Endodermal cell (in vitro differentiated cells): Measurements from ENCODE around the gene GFM1. TPM values are rescaled to one million over a fixed set of nuclear protein-coding genes. Genes with fewer than 3 reads are reported as not detected.
A peak's percentile ranks its signal among the peaks of the same experiment; 100 is the strongest.

ENCODE experiments used
- DNase-seq: peaks from one replicate; pipeline ENCODE4 v3.0.0-alpha.2; 2017
- H3K27ac ChIP-seq: 2 replicates; pipeline ENCODE4 v1.5.1; 2013; ENCODE audit warnings: mild to moderate bottlenecking, low read depth, low read length, moderate library complexity
- H3K27me3 ChIP-seq: 2 replicates; pipeline ENCODE4 v1.6.1; 2013; ENCODE audit warnings: mild to moderate bottlenecking, low read length, moderate library complexity; ENCODE audit not compliant: insufficient read depth, control insufficient read depth, poor library complexity, severe bottlenecking
- H3K36me3 ChIP-seq: 2 replicates; pipeline ENCODE4 v1.7.0; 2013; ENCODE audit warnings: mild to moderate bottlenecking, low read length, moderate library complexity; ENCODE audit not compliant: control insufficient read depth, insufficient read depth
- H3K4me1 ChIP-seq: one replicate; pipeline ENCODE4 v1.7.0; 2013; ENCODE audit warnings: low read length; ENCODE audit not compliant: control insufficient read depth, insufficient read depth
- H3K4me3 ChIP-seq: 2 replicates; pipeline ENCODE4 v1.5.1; 2013; ENCODE audit warnings: mild to moderate bottlenecking, low read length, moderate library complexity
- H3K9ac ChIP-seq: 2 replicates; pipeline ENCODE4 v1.6.1; 2013; ENCODE audit warnings: mild to moderate bottlenecking, low read length, moderate library complexity; ENCODE audit not compliant: poor library complexity, severe bottlenecking; ENCODE audit errors: extremely low read depth
- H3K9me3 ChIP-seq: 2 replicates; pipeline ENCODE4 v1.6.1; 2013; ENCODE audit warnings: mild to moderate bottlenecking, low read length, moderate library complexity; ENCODE audit not compliant: control insufficient read depth
- H3K27ac Mint-ChIP-seq: 2 replicates; pipeline ENCODE4 v1.8.0; 2020; ENCODE audit warnings: mixed read lengths
- H3K27me3 Mint-ChIP-seq: 2 replicates; pipeline ENCODE4 v1.8.0; 2021; ENCODE audit warnings: mild to moderate bottlenecking, mixed read lengths; ENCODE audit not compliant: insufficient read depth
- H3K36me3 Mint-ChIP-seq: 2 replicates; pipeline ENCODE4 v1.8.0; 2020; ENCODE audit warnings: low read depth, mixed read lengths
- H3K4me1 Mint-ChIP-seq: 2 replicates; pipeline ENCODE4 v1.8.0; 2020; ENCODE audit warnings: mixed read lengths
- H3K4me3 Mint-ChIP-seq: 2 replicates; pipeline ENCODE4 v1.8.0; 2020; ENCODE audit warnings: mild to moderate bottlenecking, moderate library complexity, mixed read lengths
- H3K9me3 Mint-ChIP-seq: 2 replicates; pipeline ENCODE4 v1.8.0; 2020; ENCODE audit warnings: mild to moderate bottlenecking, mixed read lengths
- CTCF ChIP-seq: fragments of 200-600 bp; sonication (generic); conservative IDR thresholded peaks from 2 replicates; pipeline ENCODE4 v1.5.0; 2021; ENCODE audit warnings: antibody characterized with exemption, mild to moderate bottlenecking
- WGBS, 2 experiments: methylation state at CpG; one replicate each; pipeline versions ENCODE4 v1.1.5 to v1.1.7; 2013; ENCODE audit warnings: missing lambda C conversion rate in 2 of 2, mixed read lengths in 1 of 2; ENCODE audit not compliant: insufficient coverage in 1 of 2, insufficient read length in 1 of 2; 5-methylcytosine and 5-hydroxymethylcytosine counted together
- total RNA-seq, 2 donors: library from RNA; stranded (reverse); fragmentation: NEBNext Ultra II Directional in 1 of 2; extraction: Animal tissue kit (Norgen Biotek cat#: 25700) in 1 of 2; gene quantifications; 2 replicates in 1 of 2; 3 replicates in 1 of 2; pipeline ENCODE4 v1.2.1, GENCODE V29; 2021

GFM1 gene
- total RNA-seq, 2 donors from 2014 or later: 29.4 to 37.4 TPM

GRCh38 chr3:158727206-158728060 is 83.1 kb downstream of the GFM1 start:
- no peak overlapping the region for H3K27ac Mint-ChIP-seq
- peaks cover 18% of the 10 kb centered on the region for H3K27me3 Mint-ChIP-seq

GRCh38 chr3:158728061-158728377 is 83.7 kb downstream of the GFM1 start:
- no peak overlapping the region for H3K4me3 ChIP-seq
- Mint-ChIP-seq H3K4me3 (no peak overlapping the region), H3K36me3 (no peaks in the 10 kb centered on the region), H3K9me3 (no peaks in the 10 kb centered on the region), H3K27ac (no peak overlapping the region), H3K4me1 (peaks cover 4% of the 10 kb centered on the region), H3K27me3 (peaks cover 23% of the 10 kb centered on the region)
- H3K27me3 ChIP-seq: peaks cover 22% of the 10 kb centered on the region
- no peak overlapping the region for H3K27ac ChIP-seq
- DNase-seq: no peak
- WGBS, 2 experiments: 86 to 88% methylated on average over 3 to 4 of the region's 4 CpGs
- peak; percentile 36 for TF ChIP-seq CTCF
- H3K36me3 ChIP-seq: no peaks in the 10 kb centered on the region
- H3K9ac ChIP-seq: no peak overlapping the region
- H3K9me3 ChIP-seq: no peaks in the 10 kb centered on the region
- H3K4me1 ChIP-seq: no peaks in the 10 kb centered on the region

More at GRCh38 chr3:158727206-158728060, 83.1 kb downstream of the GFM1 start:
- peak; percentile 73 for DNase-seq
- H3K27me3 ChIP-seq: peaks cover 16% of the 10 kb centered on the region
- H3K36me3 ChIP-seq: no peaks in the 10 kb centered on the region
- H3K4me1 ChIP-seq: no peaks in the 10 kb centered on the region
- no peaks in the 10 kb centered on the region for H3K9me3 ChIP-seq
- no peaks in the 10 kb centered on the region for H3K36me3 Mint-ChIP-seq
- no peak overlapping the region for H3K9ac ChIP-seq
- H3K4me1 Mint-ChIP-seq: peaks cover 6% of the 10 kb centered on the region
- no peak overlapping the region for H3K4me3 Mint-ChIP-seq
- whole genome bisulfite sequencing, 2 experiments: 42 to 55% methylated on average over 6 to 10 of the region's 10 CpGs
- no peak overlapping the region for H3K4me3 ChIP-seq
- H3K27ac ChIP-seq: no peak overlapping the region
- peak; percentile 86 for TF ChIP-seq CTCF
- no peaks in the 10 kb centered on the region for H3K9me3 Mint-ChIP-seq

GRCh38 chr3:158728851-158729250 is 84.5 kb downstream of the GFM1 start:
- H3K4me1 ChIP-seq: no peaks in the 10 kb centered on the region
- Mint-ChIP-seq H3K4me3 (no peak overlapping the region), H3K27me3 (peaks cover 29% of the 10 kb centered on the region), H3K27ac (no peak overlapping the region), H3K36me3 (no peaks in the 10 kb centered on the region), H3K9me3 (no peaks in the 10 kb centered on the region), H3K4me1 (peaks cover 4% of the 10 kb centered on the region)
- H3K9ac ChIP-seq: no peak overlapping the region
- no peaks in the 10 kb centered on the region for H3K36me3 ChIP-seq
- no peak for TF ChIP-seq CTCF
- H3K4me3 ChIP-seq: no peak overlapping the region
- H3K9me3 ChIP-seq: no peaks in the 10 kb centered on the region
- H3K27me3 ChIP-seq: peaks cover 30% of the 10 kb centered on the region
- DNase-seq: peak; percentile 1
- H3K27ac ChIP-seq: no peak overlapping the region
